ENCODE data around the gene SRI. TPM values are rescaled to one million over a fixed set of nuclear protein-coding genes. Genes with fewer than 3 reads are reported as not detected.

Gene SRI
- total RNA-seq, 1 donor from 2014 or later: 182 TPM

- no peaks in the 10 kb centered on the region for H3K9me3 Mint-ChIP-seq (ENCODE audit: unreplicated experiment)
These were observed 17.0 kb downstream of the SRI start for GRCh38 chr7:88202799-88203198.

GRCh38 chr7:88202278-88202677 lies 17.6 kb downstream of the SRI start:
- Mint-ChIP-seq H3K27me3 (ENCODE audit: unreplicated experiment) (no peaks in the 10 kb centered on the region), H3K36me3 (ENCODE audit: low read depth, unreplicated experiment) (peaks cover 25% of the 10 kb centered on the region), H3K4me3 (ENCODE audit: unreplicated experiment) (no peak overlapping the region), H3K27ac (ENCODE audit: unreplicated experiment) (no peak overlapping the region), H3K4me1 (ENCODE audit: unreplicated experiment) (peaks cover 11% of the 10 kb centered on the region), H3K9me3 (ENCODE audit: unreplicated experiment) (no peaks in the 10 kb centered on the region)
- no peak for TF ChIP-seq CTCF (IDR thresholded peaks at IDR 0.05; ENCODE audit: unreplicated experiment)
- DNase-seq (ENCODE audit: low spot score): no peak

More at GRCh38 chr7:88202799-88203198, 17.0 kb downstream of the SRI start:
- Mint-ChIP-seq H3K4me3 (ENCODE audit: unreplicated experiment) (no peak overlapping the region), H3K36me3 (ENCODE audit: low read depth, unreplicated experiment) (peaks cover 28% of the 10 kb centered on the region), H3K4me1 (ENCODE audit: unreplicated experiment) (peaks cover 11% of the 10 kb centered on the region), H3K27ac (ENCODE audit: unreplicated experiment) (no peak overlapping the region), H3K27me3 (ENCODE audit: unreplicated experiment) (no peaks in the 10 kb centered on the region)
- no peak for TF ChIP-seq CTCF (IDR thresholded peaks at IDR 0.05; ENCODE audit: unreplicated experiment)
- DNase-seq (ENCODE audit: low spot score): no peak

- no peak overlapping the region for H3K4me3 Mint-ChIP-seq (ENCODE audit: unreplicated experiment)
- H3K4me1 Mint-ChIP-seq (ENCODE audit: unreplicated experiment): peaks cover 11% of the 10 kb centered on the region
- TF ChIP-seq CTCF (IDR thresholded peaks at IDR 0.05; ENCODE audit: unreplicated experiment): no peak
- H3K9me3 Mint-ChIP-seq (ENCODE audit: unreplicated experiment): no peaks in the 10 kb centered on the region
- DNase-seq (ENCODE audit: low spot score): no peak
- no peaks in the 10 kb centered on the region for H3K27me3 Mint-ChIP-seq (ENCODE audit: unreplicated experiment)
- H3K36me3 Mint-ChIP-seq (ENCODE audit: low read depth, unreplicated experiment): peaks cover 24% of the 10 kb centered on the region
- H3K27ac Mint-ChIP-seq (ENCODE audit: unreplicated experiment): no peak overlapping the region
These were observed 18.5 kb downstream of the SRI start for GRCh38 chr7:88201305-88201704.

GRCh38 chr7:88200789-88201188 lies 19.0 kb downstream of the SRI start:
- TF ChIP-seq CTCF (IDR thresholded peaks at IDR 0.05; ENCODE audit: unreplicated experiment): no peak
- peaks cover 11% of the 10 kb centered on the region for H3K4me1 Mint-ChIP-seq (ENCODE audit: unreplicated experiment)
- no peak for DNase-seq (ENCODE audit: low spot score)
- H3K27me3 Mint-ChIP-seq (ENCODE audit: unreplicated experiment): no peaks in the 10 kb centered on the region
- no peak overlapping the region for H3K4me3 Mint-ChIP-seq (ENCODE audit: unreplicated experiment)
- no peak overlapping the region for H3K27ac Mint-ChIP-seq (ENCODE audit: unreplicated experiment)
- peaks cover 19% of the 10 kb centered on the region for H3K36me3 Mint-ChIP-seq (ENCODE audit: low read depth, unreplicated experiment)
- H3K9me3 Mint-ChIP-seq (ENCODE audit: unreplicated experiment): no peaks in the 10 kb centered on the region

GRCh38 chr7:88200261-88200660 lies 19.6 kb downstream of the SRI start:
- Mint-ChIP-seq H3K27me3 (ENCODE audit: unreplicated experiment) (no peaks in the 10 kb centered on the region), H3K9me3 (ENCODE audit: unreplicated experiment) (no peaks in the 10 kb centered on the region), H3K4me1 (ENCODE audit: unreplicated experiment) (peaks cover 11% of the 10 kb centered on the region), H3K4me3 (ENCODE audit: unreplicated experiment) (no peak overlapping the region), H3K36me3 (ENCODE audit: low read depth, unreplicated experiment) (peaks cover 19% of the 10 kb centered on the region), H3K27ac (ENCODE audit: unreplicated experiment) (no peak overlapping the region)
- DNase-seq (ENCODE audit: low spot score): no peak
- TF ChIP-seq CTCF (IDR thresholded peaks at IDR 0.05; ENCODE audit: unreplicated experiment): no peak

Data from endothelial cell (in vitro differentiated cells).